GM19438 (cell line): ENCODE results near the gene PLPPR3.

ENCODE experiments used
- ATAC-seq: cut with Tn5 transposase; IDR thresholded peaks from one replicate; pipeline ENCODE4 v1.9.1; 2021; ENCODE audit warnings: low read depth; ENCODE audit not compliant: unreplicated experiment

PLPPR3 gene

DNA sequence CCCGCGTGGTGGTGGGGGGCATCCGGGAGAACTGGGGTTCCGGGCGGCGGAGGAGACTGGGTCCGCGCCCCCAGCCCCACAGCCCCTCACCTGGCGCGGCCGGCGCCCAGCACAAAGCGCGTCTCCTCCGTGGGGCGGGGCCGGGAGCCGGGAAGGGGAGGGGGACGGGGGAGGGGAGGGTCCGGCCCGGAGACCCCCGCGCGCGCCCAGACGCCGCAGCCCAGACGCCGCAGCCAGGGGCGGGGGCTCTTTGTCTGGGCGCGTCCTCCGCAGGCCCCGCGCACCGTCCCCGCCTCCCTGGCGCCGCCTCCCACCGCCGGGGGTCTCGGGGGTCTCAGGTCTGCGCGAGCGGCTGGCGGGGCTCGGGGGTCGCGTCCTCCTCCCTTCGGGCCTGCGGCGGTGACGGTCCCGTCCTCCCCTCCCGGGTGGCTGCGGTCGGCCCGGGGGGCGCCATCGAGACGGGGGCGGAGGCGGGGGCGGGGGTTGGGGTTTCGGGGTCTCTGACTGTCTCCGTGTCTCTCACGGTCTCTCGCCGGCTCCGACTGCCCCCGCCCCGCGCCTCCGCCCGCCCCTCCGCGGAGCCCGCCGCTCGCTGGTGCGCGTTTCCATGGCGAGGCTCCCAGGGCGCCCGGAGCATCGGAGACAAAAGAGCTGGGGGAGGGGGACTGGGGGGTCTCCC lies at the start of gene PLPPR3:
TSS of gene PLPPR3 (minus strand) at position 131 of the 679 bp plus-strand sequence. CDS start 396 bp downstream, outside the sequence.
- no peak for ATAC-seq

GRCh38 chr19:870963-871401 lies 49.2 kb upstream of the PLPPR3 start:
- ATAC-seq, result no peak

- no peak for ATAC-seq
Observed at GRCh38 chr19:870314-870713, 48.6 kb upstream of the PLPPR3 start.

DNA sequence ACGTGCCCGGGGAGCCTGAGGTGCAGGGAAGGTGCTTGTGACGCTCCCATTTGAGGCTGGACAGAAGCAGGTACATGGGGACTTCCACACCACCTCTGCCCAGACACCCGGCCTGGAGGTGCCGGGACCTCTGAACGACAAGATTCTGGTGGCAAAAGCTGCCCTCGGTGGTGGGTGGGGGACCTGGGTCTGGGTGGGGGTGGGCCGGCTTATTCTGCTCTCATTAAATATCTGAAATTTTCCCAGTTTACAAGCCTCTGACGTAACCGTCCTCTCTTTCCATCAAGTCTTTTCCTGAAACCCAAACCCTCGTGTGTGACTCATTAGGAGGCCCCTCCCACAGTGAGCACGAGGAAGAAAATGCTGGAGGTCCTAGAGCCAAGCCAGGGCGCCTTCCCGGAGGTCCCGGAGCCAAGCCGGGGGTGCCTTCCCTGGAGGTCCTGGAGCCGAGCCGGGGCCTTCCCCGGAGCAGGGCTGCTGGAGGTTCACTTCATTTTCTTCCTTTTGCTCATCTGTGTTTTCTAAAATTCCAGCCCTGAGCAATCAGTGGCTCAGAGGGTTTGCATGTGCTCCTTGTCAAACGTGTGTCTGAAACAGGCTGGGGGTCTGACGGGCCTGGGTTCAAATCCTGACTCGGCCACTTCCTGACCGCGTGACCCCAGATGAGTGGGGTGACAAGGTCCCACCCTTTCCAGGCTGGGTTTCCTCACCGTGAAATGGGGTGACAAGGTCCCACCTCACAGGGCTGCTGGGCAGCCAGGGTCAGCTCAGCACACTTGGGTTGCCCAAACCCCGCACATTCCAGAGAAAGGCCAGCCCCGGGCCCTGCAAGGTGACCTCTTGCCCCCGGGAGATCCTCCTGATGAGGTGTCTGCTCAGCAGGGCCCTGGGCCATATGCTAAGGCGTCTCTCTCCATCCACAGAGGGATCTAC lies 47.8 kb upstream of the PLPPR3 start:
- ATAC-seq, result no peak

DNA sequence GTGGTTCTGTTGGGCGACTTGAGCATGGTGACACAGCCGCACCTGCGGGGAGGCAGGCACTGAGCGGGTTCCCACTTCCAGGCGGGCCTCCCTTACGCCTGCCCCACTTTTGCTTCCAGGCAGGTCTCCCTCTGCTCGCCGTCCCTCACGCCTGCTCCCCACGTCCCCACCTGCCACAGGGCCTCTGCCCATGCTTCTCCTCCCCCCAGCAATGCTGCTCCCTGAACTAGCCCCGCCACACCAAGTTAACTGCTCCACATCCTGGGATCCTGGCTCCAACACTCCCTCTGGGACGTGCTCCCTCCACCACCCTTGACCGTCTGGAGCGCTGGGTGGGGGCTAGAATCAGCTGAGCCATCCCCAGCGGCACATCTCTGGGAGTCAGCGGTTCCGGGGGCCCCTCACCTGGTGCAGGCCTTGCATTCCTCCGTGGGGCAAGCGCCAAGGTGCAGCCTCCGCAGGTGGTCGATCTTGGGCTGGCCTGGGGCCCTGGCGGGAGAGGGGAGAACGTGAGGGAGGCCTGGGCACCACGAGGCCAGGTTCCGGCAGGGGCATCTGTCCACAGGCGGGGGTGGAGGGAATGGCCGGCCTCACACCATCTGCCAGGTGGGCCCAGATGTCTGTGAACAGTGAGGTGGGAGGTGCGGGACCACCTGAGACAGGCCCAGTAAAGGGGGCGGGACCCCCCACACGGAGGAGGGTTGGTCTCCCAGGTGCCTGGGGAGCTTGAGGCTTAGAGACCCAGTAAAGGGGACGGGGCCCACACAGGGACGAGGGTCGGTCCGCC lies 46.9 kb upstream of the PLPPR3 start:
- ATAC-seq, result no peak

DNA sequence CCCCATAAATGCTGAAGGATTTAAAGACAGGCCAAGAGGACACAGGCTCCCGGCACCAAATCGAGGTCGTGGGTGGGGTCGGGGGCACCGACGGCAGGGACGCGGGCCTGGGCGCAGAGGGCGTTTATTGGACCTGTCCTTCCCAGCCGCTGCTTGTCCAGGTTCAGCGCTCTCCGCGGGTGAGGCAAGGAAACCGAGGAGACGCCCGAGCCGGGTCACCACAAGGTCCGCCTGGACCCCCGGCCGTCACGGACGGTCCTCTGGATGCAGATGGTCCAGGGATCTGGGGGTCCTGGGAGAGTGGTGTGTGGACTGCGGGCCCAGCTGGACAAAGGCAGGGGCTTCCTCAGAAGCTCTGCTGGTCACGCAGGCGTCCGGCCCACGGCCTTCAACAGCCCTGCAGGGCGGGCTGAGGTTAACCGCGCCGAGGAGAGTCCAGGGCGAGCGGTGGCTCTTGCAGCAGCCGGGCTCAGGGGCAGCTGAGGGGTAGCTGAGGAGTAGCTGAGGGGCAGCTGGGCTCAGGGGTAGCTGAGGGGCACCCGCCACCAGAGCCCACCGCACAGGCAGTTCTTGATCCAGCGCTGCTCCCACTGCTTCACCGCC lies 46.2 kb upstream of the PLPPR3 start:
- no peak for ATAC-seq

GRCh38 chr19:867301-867793 lies 45.6 kb upstream of the PLPPR3 start:
- no peak for ATAC-seq

DNA sequence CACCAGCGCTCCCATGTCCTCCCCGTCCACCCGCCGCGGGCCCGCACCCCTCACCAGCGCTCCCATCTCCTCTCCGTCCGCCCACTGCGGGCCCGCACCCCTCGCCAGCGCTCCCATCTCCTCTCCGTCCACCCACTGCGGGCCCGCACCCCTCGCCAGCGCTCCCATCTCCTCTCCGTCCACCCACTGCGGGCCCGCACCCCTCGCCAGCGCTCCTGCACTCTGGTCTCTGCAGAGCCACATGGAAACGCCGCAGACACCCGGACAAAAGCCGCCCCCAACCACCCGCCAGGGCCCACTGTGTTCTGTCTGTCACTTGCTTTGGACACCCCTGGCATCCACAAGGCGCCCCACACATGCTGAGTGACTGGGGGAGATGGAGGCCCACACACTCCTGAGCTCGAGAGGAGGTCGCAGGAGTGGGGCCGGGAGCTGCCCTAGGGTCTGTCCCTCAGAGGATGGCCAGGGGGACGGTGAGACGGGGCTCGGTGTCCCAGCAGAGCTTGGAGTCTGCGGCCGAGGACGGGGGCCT lies 45.1 kb upstream of the PLPPR3 start:
- no peak for ATAC-seq

DNA sequence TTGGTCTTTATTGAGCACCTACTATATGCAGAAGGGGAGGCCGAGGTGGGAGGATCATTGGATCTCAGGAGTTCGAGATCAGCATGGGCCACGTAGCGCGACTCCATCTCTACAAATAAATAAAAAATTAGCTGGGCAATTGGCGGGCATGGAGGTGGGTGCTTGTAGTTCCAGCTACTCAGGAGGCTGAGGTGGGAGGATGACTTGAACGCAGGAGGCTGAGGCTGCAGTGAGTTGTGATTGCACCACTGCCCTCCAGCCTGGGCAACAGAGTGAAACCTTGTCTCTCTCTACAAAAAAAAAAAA lies 41.5 kb upstream of the PLPPR3 start:
- ATAC-seq, result no peak

- no peak for ATAC-seq
Observed at GRCh38 chr19:862581-863314, 41.0 kb upstream of the PLPPR3 start.

DNA sequence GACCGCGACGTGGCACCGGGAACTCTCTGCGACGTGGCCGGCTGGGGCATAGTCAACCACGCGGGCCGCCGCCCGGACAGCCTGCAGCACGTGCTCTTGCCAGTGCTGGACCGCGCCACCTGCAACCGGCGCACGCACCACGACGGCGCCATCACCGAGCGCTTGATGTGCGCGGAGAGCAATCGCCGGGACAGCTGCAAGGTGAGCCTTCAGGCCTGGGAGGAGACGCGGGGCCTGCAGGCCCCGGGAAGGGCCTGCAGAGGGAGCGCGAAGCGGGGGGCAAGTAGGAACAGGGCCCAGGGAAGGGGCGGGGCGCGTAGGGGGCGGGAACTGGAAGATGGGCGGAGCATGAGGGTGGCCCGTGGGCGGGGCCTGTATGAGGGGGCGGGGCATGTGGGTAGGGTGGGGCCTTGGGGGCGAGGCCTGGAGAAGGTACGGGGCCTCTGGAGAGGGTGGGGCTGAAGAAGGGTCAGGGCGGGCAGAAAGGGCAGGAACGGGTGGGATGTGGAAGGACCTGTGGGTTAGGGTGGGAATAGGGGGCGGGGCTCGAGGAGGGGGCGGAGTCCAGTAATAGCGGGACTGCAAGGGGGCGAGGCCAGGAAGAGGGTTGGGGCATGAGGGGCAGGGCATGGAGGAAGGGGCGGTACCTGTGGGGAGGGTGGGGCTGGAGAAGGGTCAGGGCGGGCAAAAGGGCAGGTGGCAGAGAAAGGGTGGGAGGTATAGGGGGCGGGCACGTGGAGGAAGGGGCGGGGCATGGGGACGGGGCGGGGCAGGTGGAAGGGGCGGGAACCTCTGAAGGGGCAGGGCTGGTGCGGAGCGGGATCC lies 40.2 kb upstream of the PLPPR3 start:
- ATAC-seq, result no peak

- ATAC-seq, result no peak
Observed at GRCh38 chr19:861141-861755, 39.5 kb upstream of the PLPPR3 start.

- ATAC-seq, result no peak
Observed at GRCh38 chr19:858868-859843, 37.4 kb upstream of the PLPPR3 start, which contains the start of gene CFD. CFD (plus strand) TSS chr19:859664; CDS start chr19:859690, 26 bp downstream.

- no peak for ATAC-seq
Observed at GRCh38 chr19:858284-858683, 36.5 kb upstream of the PLPPR3 start.

- no peak for ATAC-seq
Observed at GRCh38 chr19:855566-856120, 33.9 kb upstream of the PLPPR3 start.

- ATAC-seq, result no peak
Observed at GRCh38 chr19:855142-855541, 33.4 kb upstream of the PLPPR3 start.

GRCh38 chr19:854549-854948 lies 32.8 kb upstream of the PLPPR3 start:
- ATAC-seq, result no peak
